ENCODE measurements around the gene MYADML2. TPM values are rescaled to one million over a fixed set of nuclear protein-coding genes. Genes with fewer than 3 reads are reported as not detected.

Gene MYADML2
- total and polyA plus RNA-seq, 2 of the 8 experiments (the other 6 are each of a cell fraction or from before 2014, with no cell fraction given): 0.26 to 0.47 TPM

GRCh38 chr17:81977211-81977808 is 30.3 kb upstream of the MYADML2 start, which contains the start of gene ASPSCR1 (continued):
- TF ChIP-seq CEBPB (IDR thresholded peaks at IDR 0.05; ENCODE audit: low read depth, low read length) (no peak), CBX5 (IDR thresholded peaks at IDR 0.05; ENCODE audit: low read depth, low read length) (no peak), SRF (IDR thresholded peaks at IDR 0.05; ENCODE audit: low read depth, low read length) (no peak), RFX5 (IDR thresholded peaks at IDR 0.05; ENCODE audit: borderline replicate concordance, low read depth, low read length) (no peak), TAF1 (IDR thresholded peaks at IDR 0.05; ENCODE audit: low read depth, low read length) (peak; percentile 94), RNF2 (IDR thresholded peaks at IDR 0.05; ENCODE audit: borderline replicate concordance, low read depth, low read length, missing control alignments, poor library complexity, severe bottlenecking) (no peak), ATF2 (IDR thresholded peaks at IDR 0.05; ENCODE audit: low read length) (no peak), RBBP5 (IDR thresholded peaks at IDR 0.05; ENCODE audit: borderline replicate concordance, low read depth, low read length) (peak; percentile 98), CTCF (IDR thresholded peaks at IDR 0.05; ENCODE audit: control extremely low read depth in 1 of 3, insufficient read depth in 1 of 3, low read depth in 1 of 3, low read length in 3 of 3) (no peak), HDAC6 (IDR thresholded peaks at IDR 0.05; ENCODE audit: low read depth, low read length) (no peak), YY1 (IDR thresholded peaks at IDR 0.05; ENCODE audit: low read depth, low read length) (peak; percentile 96), ATF3 (IDR thresholded peaks at IDR 0.05; ENCODE audit: insufficient read depth, low read depth, low read length) (peak; percentile 96), SIX5 (IDR thresholded peaks at IDR 0.05; ENCODE audit: low read depth, low read length) (no peak; the same call in 1 of the 2 replicates), BACH1 (IDR thresholded peaks at IDR 0.05; ENCODE audit: low read length) (no peak), MAFK (IDR thresholded peaks at IDR 0.05; ENCODE audit: low read depth, low read length) (no peak), TEAD4 (IDR thresholded peaks at IDR 0.05; ENCODE audit: low read depth, low read length) (0 out of 2 replicates have a peak, but pooled peaks have one; percentile 34), NRF1 (IDR thresholded peaks at IDR 0.05; ENCODE audit: low read depth, low read length) (no peak), SUZ12 (IDR thresholded peaks at IDR 0.05; ENCODE audit: low read length) (peak; percentile 16; the same call in 1 of the 2 replicates), POLR2AphosphoS5 (IDR thresholded peaks at IDR 0.05; ENCODE audit: low read depth, low read length) (peak; percentile 66; the same call in 1 of the 2 replicates), ASH2L (IDR thresholded peaks at IDR 0.05; ENCODE audit: low read length) (peak; percentile 89), TBP (IDR thresholded peaks at IDR 0.05; ENCODE audit: low read depth, low read length) (peak; percentile 66; the same call in 1 of the 2 replicates)
